Head of caudate nucleus (tissue), 42 donors: ENCODE data around the gene TMEM132D.
"Not testable (repeated sequence)": the region's sequence is repeated elsewhere in the genome, so short reads cannot be mapped to it uniquely, and the experiment has no call there.

Experiments
- DNase-seq, 42 donors: peaks; one replicate each; pipeline versions ENCODE4 v3.0.0 to v3.0.0-alpha.2; 2020 to 2021; ENCODE audit warnings: mixed read lengths in 7 of 42
- intact Hi-C: fragments of 100-400 bp; cut with DNase I; formaldehyde crosslinking; loops from one replicate; pipeline ENCODE4 v1.15.0; 2022

Gene TMEM132D

GRCh38 chr12:129080821-129081220 lies 823.0 kb downstream of the TMEM132D start:
- DNase-seq: no peak
- intact Hi-C loops: no loop called here

- intact Hi-C loops: no loop called here
Observed at GRCh38 chr12:129080391-129080790, 823.4 kb downstream of the TMEM132D start.

GRCh38 chr12:129079719-129080118 lies 824.1 kb downstream of the TMEM132D start:
- intact Hi-C loops: no loop called here
- DNase-seq: no peak

More at GRCh38 chr12:129080391-129080790, 823.4 kb downstream of the TMEM132D start:
- DNase-seq: no peak

GRCh38 chr12:129076441-129077320 lies 827.1 kb downstream of the TMEM132D start:
- DNase-seq: peak in 1 of 42 donors; percentile 32
- intact Hi-C loops: no loop called here

DNA sequence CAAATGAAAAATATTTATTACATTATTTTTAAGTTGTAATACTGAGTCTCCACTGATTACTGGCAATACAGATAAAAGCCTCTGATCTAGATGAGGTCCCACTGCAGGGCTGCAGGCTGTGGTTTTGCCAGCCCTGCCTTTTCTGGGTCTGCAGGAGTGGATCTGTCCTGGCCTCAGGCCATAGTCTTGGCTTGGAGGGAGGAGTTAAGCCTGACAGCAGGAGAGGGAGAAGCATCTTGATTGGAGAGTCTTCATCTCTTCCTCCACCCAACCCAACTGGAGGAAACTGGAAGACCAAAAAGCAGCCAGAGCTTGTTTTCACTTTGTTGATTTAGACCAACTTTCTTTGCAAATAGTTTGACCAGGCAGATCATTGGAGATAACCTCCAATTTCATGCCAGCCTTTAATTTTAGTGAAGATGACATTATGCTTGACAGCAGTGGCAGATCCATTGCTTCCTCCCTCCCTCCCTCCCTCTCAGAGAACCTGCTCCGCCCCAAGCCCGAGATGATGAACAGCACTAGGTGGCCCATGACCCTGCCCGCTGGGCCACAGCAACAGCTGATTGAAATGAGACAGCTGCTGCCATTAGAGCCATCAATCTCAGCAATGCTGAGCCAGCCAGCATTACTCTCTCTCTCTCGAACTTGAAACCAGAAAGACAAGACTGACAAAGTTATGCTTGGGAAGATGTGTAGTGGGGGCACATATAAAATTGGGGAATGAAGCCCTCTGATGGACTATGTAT lies 828.2 kb downstream of the TMEM132D start:
- DNase-seq: no peak
- intact Hi-C loops: no loop called here

- peak in 1 of 42 donors; percentile 23 for DNase-seq
- intact Hi-C loops: no loop called here
Observed at GRCh38 chr12:129074379-129074778, 829.4 kb downstream of the TMEM132D start.

- DNase-seq: no peak
- intact Hi-C loops: no loop called here
Observed at GRCh38 chr12:129073157-129073915, 830.5 kb downstream of the TMEM132D start.

DNA sequence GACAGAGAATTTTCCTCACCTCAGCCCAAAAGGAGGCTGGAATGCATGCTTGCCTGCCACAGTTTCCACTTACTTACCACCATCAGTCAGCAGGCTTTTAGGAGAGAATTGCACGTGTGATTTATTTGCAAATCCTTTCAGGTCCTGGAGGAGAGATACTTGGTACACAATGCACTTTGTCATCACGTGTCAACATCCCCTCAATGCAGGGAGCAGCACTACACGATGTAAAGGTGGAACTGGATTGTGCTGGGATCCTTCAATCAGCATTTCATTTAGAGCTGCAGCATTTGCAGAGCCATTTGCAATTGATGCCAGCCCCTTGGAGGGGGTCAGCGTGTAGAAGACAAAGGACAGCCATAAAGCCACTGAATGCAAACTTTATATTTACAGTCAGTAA lies 832.5 kb downstream of the TMEM132D start:
- no peak for DNase-seq
- intact Hi-C loops: no loop called here

- intact Hi-C loops: no loop called here
Observed at GRCh38 chr12:129069886-129070285, 833.9 kb downstream of the TMEM132D start.

GRCh38 chr12:129068684-129069083 lies 835.1 kb downstream of the TMEM132D start:
- DNase-seq: peak in 1 of 42 donors; percentile 36
- intact Hi-C loops: no loop called here

More at GRCh38 chr12:129069886-129070285, 833.9 kb downstream of the TMEM132D start:
- DNase-seq: peak in 4 of 42 donors; percentile 15 to 34 (median 22)

DNA sequence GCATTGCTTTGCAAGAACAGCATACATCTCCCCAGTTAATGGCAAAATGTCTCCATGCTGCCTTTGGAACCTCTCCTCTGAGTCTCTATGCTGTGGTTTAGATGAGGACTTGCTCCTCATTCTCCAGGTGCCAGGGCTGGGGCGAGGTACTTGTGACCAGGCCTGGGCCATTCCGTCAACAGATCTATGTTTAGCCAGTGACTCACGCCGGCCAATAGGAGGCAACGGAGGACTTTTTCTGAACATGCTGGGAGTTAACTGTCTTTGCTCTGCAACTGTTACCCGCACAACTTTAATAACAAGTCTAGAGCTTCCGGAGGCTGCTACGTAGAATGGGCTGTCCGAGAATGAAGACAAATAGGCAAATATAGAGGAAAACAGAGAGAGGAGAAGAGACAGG lies 836.3 kb downstream of the TMEM132D start:
- peak in 2 of 42 donors; percentile 36 to 41 for DNase-seq

DNA sequence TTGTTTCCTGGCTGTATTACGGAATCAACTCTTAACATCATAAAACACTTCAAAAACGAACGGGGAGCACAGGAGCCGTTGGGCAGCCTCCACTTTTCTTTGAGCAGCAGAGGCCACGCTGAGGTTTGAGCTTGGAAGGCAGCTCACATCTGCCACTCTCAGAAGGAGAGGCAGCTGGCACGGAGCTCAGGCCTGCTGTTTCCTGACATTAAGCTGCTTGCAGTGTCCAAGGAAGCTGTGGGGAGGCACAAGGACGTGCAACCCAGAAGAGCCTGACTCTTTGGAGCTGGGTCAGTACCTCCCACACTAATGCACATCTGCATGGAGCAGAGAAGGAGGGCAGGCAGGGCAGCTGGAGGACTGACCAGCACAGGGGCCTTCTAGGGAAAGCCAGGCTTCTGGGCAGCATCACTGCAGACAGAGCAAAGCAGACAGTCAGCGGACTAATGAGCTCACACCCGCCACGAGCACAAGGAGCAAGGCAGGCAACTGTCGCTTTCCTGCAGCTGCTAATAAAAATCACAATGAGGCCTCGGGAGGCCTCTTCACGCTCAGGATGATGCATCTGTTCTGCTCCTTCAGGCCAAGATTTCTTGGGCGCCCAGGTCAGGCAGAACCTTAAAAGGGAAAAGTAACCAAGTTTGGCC lies 839.5 kb downstream of the TMEM132D start:
- DNase-seq: peak in 1 of 42 donors; percentile 35
- intact Hi-C loops: no loop called here

More for the DNA sequence above, 836.3 kb downstream of the TMEM132D start:
- intact Hi-C loops: no loop called here

GRCh38 chr12:129063600-129063999 lies 840.2 kb downstream of the TMEM132D start:
- intact Hi-C loops: no loop called here

GRCh38 chr12:129053232-129053631 lies 850.6 kb downstream of the TMEM132D start:
- DNase-seq: peak in 2 of 42 donors; percentile 3 to 31

More at GRCh38 chr12:129063600-129063999, 840.2 kb downstream of the TMEM132D start:
- peak in 1 of 42 donors; percentile 30 for DNase-seq

DNA sequence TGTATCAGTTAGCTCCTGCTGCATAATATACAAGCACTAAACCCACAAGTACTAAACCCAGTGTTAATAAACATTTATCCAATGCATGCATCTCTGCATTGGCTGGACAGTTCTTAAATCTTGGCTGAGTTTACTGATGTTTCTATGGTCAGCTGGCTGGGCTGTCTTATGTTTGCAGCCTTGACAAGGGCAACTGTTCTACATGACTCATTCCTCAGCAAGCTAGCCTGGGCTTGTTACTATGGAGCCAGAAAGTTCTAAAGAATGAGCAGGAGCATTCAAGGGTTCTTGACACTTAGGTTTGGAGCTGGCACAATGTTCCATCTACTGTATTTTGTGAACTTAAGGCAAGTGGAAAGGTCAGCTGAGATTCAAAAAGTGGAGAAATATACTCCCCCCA lies 851.5 kb downstream of the TMEM132D start:
- intact Hi-C loops: no loop called here
- no peak for DNase-seq

More at GRCh38 chr12:129053232-129053631, 850.6 kb downstream of the TMEM132D start:
- intact Hi-C loops: no loop called here

- DNase-seq: peak in 3 of 42 donors; percentile 13 to 37 (median 34)
Observed at GRCh38 chr12:129049917-129050316, 853.9 kb downstream of the TMEM132D start.

GRCh38 chr12:129043334-129043733 lies 860.5 kb downstream of the TMEM132D start:
- intact Hi-C loops, DNase-seq: not testable (repeated sequence)

More at GRCh38 chr12:129049917-129050316, 853.9 kb downstream of the TMEM132D start:
- intact Hi-C loops: no loop called here

- intact Hi-C loops: no loop called here
- DNase-seq: peak in 1 of 42 donors; percentile 8
Observed at GRCh38 chr12:129036135-129036534, 867.7 kb downstream of the TMEM132D start.
